CD4-positive, alpha-beta T cell treated with Interleukin-12 subunit alpha and Interleukin-12 subunit beta, for 1 hour (primary cell): Measurements from ENCODE around the gene IL2RA.
A peak's percentile ranks its signal among the peaks of the same experiment; 100 is the strongest.
"Not testable (repeated sequence)": the region's sequence is repeated elsewhere in the genome, so short reads cannot be mapped to it uniquely, and the experiment has no call there.

ENCODE experiments used
- DNase-seq: peaks from one replicate; pipeline ENCODE4 v3.0.0-alpha.2; 2020

IL2RA gene

GRCh38 chr10:6082496-6083395, 20.6 kb upstream of the IL2RA start:
- DNase-seq: no peak

- no peak for DNase-seq
Observed at GRCh38 chr10:6080417-6080973, 18.3 kb upstream of the IL2RA start.

- no peak for DNase-seq
Observed at GRCh38 chr10:6079044-6079443, 16.9 kb upstream of the IL2RA start.

DNA sequence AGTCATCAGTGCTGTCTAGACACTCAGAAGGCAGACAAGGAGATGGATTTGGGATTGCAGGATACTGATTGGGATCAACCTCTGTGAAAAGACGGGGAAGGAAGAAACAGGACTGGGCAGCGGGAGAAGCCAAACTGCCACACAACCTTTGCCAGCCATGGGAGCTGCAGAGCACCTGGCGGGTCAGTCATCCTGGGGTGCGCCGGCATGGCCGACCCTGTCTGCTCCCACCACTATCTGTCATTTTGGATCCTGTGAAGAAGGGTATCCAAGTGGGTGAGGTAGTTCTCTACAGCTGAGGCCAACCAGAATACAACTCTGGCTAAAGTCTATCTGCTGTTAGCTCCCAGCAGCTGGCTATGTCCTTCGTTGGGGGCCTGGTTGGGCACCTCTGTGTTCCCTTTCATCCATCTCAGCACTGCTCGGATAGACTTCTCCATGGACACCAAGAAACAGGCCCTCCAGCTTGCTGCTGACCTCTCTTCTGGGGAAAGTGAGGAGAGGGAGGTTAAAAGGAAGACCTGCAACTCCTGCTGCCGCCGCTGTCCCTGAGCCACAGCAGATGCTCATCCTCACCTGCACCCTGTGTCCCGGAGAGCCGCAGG, 15.0 kb upstream of the IL2RA start:
- DNase-seq: no peak

DNA sequence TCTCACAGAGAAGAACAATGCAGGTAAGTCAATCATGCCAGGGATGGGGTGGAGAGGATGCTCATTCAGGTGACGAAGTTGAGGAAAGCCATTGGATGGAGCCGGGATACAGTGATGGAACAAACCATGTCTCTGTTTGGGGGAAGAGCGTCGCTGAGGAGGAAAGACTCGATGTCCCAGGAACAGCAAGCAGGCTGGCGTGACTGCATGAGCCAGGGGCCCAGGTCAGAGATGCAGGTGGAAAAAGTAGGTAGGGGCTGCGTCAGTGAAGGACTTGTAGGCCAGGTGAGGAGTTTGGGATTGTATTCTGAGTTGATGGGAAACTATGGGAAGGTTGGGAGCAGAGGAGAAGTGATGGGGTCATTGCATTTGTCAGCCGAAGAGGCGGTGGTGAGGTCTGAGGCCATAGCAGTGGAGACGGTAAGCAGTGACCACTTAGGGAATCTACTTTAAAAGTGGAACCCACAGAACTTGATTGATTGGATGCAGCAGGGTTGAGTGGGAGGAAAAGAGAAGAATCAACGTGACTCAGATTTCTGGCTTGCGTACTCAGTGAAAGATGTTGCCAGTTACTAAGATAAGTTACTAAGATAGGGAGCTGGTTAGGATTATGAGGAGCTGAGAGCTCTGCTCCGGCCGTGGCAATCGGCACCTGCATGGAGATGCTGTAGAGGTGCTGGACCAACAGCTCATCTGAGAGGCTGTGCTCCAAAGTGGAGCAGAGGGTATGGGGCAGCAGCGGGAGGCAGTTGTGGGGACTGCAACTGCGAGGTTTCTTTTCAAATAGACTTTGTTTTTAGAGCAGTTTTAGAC, 12.5 kb upstream of the IL2RA start:
- no peak for DNase-seq

GRCh38 chr10:6072215-6072934, 10.2 kb upstream of the IL2RA start:
- DNase-seq: no peak

DNA sequence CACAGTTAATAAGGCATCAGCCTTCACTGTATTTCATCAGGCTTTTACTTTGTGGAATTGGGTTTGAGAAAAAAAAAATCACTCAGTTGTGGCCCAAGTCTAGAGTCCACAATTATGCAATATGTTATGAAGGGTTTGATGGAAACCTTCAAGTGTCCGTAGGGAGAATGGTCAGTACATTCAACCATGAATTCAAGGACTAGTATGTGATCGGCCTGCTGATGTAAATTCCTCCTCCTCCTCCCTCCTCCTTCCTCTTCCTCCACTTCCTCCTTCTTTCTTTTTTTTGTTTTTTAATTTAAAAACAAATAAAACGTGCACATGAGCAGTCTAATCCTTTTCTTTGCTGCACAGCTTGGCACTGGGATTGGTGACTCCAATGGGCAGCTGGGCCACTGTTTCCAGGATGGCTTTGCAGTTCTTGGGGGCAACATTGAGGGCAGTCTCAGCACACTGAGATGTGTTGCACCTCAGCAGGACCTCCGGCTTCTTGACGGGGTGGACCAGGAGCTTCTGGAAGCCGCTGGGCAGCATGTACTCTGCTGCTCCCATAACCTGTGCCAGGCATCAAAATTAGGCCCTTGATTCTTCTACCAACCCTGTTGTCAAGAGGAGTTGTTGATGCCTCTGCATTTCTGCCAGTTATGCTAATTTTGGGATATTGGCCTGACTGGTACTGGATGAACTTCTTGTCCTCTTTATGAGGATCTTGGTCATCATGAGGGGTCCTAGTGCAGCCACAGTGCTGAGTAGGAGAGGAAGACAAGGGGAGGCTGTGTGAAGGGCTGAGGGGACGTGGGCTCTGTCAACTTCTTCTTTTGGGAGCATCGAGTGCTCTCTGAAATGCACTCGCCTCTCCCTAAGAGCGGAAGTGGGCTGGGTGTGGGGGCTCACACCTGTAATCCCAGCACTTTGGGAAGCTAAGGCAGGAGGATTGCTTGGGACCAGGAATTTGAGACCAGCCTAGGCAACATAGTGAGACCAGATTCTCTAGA, 9.3 kb upstream of the IL2RA start:
- no peak for DNase-seq

GRCh38 chr10:6070660-6071059, 8.5 kb upstream of the IL2RA start:
- no peak for DNase-seq

DNA sequence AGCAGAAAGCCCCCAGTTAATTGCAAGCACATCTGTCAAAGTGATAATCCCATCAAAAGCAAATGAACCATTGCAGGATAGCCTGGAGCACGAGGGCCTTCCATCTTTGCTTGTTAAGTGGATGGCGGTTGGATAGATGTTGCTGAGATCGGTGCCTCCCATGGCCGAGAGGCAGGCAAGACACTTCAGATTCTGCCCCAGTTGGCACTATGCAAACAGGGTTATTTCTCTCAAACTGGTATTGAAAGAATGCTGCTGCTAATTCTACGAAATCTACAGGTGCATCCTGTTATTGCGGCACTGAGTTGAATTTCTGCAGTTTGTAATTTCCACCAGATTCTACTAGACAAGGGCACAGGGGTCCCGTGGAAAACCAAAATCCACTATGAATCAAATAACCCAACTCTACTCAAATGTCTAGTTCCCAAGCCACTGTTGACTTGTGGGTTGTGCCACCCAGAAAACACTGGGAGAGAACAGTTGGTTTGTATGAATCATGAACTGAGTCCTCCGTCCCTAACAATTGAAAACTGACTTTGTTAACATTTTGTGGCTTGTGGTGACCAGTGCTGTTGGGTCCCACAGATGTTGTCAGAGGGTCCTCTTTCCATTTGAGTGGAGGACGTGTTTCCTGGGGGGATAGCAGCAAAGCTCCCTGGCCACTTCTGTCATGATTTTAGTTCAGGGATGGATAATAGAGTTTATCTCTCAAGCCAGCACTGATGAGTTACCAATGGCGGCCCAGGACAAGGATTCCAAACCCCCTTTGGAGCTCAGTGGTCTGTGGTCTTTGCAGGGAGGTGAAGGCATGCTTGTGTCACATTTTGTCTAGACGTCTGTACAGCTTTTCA, 7.1 kb upstream of the IL2RA start:
- peak; percentile 29 for DNase-seq

GRCh38 chr10:6068422-6068821, 6.3 kb upstream of the IL2RA start:
- peak; percentile 47 for DNase-seq

DNA sequence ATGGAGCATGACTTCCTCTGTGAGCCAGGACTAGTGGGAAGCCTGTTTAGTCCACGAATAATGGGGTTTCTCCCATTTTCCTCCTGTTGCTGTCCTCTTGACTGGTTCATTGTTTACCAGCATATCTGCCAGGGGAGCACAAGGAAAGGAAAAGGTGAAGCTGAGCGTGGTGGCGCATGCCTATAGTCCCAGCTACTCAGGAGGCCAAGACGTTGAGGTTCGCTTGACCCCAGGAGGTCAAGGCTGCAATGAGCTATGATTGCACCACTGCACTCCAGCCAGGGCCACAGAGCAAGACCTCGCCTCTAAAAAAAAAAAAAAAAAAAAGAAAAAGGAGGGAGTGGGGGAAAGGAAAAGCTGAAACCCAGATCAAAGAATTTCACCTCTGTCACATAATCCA, 5.8 kb upstream of the IL2RA start:
- DNase-seq: no peak

- no peak for DNase-seq
Observed at GRCh38 chr10:6067457-6067856, 5.3 kb upstream of the IL2RA start.

- DNase-seq: no peak
Observed at GRCh38 chr10:6065835-6066234, 3.7 kb upstream of the IL2RA start.

- DNase-seq: no peak
Observed at GRCh38 chr10:6065406-6065805, 3.2 kb upstream of the IL2RA start.

DNA sequence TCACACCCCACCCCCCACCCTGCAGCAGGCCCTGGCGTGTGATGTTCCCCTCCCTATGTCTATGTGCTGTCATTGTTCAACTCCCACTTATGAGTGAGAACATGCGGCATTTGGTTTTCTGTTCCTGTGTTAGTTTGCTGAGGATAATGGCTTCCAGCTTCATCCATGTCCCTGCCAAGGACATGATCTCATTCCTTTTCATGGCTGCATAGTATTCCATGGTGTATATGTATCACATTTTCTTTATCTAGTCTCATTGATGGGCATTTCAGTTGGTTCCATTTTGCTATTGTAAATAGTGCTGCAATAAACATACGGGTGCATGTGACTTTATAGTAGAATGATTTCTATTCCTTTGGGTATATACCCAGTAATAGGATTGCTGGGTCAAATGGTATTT, 2.6 kb upstream of the IL2RA start:
- DNase-seq: not testable (repeated sequence)

- no peak for DNase-seq
Observed at GRCh38 chr10:6064119-6064518, 2.0 kb upstream of the IL2RA start.

- DNase-seq: no peak
Observed at GRCh38 chr10:6061056-6061455, 1.1 kb downstream of the IL2RA start.

- DNase-seq: no peak
Observed at GRCh38 chr10:6059506-6059905, 2.7 kb downstream of the IL2RA start.

- DNase-seq: no peak
Observed at GRCh38 chr10:6058682-6059475, 3.3 kb downstream of the IL2RA start.
